Lower leg skin (tissue), 4 donors: ENCODE results near the gene MARCHF10. TPM values are rescaled to one million over a fixed set of nuclear protein-coding genes. Genes with fewer than 3 reads are reported as not detected.

Experiments
- DNase-seq, 2 donors: peaks; one replicate each; pipeline ENCODE4 v3.0.0-alpha.2; 2019; ENCODE audit warnings: low spot score in 2 of 2
- H3K4me3 ChIP-seq: fragments of 200-600 bp; sonication (generic); 2 replicates; pipeline ENCODE4 v1.5.1; 2017; ENCODE audit warnings: mild to moderate bottlenecking, low read depth; ENCODE audit not compliant: poor library complexity, severe bottlenecking
- CTCF ChIP-seq, 3 donors: fragments of 450-650 bp; IDR thresholded peaks; one replicate each; pipeline ENCODE4 v1.5.1; 2016; ENCODE audit warnings: antibody characterized with exemption in 3 of 3, mild to moderate bottlenecking in 3 of 3, moderate library complexity in 2 of 3
- POLR2A ChIP-seq, 2 donors: fragments of 450-650 bp; IDR thresholded peaks; one replicate each; pipeline ENCODE4 v1.6.1; 2016 to 2017; ENCODE audit warnings: antibody characterized with exemption in 2 of 2, mild to moderate bottlenecking in 1 of 2, moderate library complexity in 1 of 2
- WGBS, 2 donors: methylation state at CpG; one replicate each; pipeline ENCODE4 v1.1.5; 2018; 5-methylcytosine and 5-hydroxymethylcytosine counted together
- intact Hi-C: fragments of 100-400 bp; cut with DNase I; formaldehyde crosslinking; loops from one replicate; pipeline ENCODE4 v1.15.0; 2023; ENCODE audit warnings: low total_unique reads
- total RNA-seq, 4 donors: library from RNA; depleted of rRNA; stranded (reverse); fragments of >200 nt; gene quantifications; one replicate each; pipeline ENCODE4 v1.1.0, GENCODE V29; 2016

The MARCHF10 gene
- total RNA-seq, 4 donors from 2014 or later = not detected

- TF ChIP-seq POLR2A (IDR thresholded peaks at IDR 0.05) (no peak), CTCF (IDR thresholded peaks at IDR 0.05) (no peak)
- DNase-seq = peak in 1 of 2 donors; percentile 62
- 69 to 88% methylated on average over 16 of the region's 16 CpGs for WGBS, 2 donors
- H3K4me3 ChIP-seq = no peak overlapping the region
- intact Hi-C loops = no loop called here
Observed at GRCh38 chr17:62739645-62740388, 68.3 kb downstream of the MARCHF10 start.

DNA sequence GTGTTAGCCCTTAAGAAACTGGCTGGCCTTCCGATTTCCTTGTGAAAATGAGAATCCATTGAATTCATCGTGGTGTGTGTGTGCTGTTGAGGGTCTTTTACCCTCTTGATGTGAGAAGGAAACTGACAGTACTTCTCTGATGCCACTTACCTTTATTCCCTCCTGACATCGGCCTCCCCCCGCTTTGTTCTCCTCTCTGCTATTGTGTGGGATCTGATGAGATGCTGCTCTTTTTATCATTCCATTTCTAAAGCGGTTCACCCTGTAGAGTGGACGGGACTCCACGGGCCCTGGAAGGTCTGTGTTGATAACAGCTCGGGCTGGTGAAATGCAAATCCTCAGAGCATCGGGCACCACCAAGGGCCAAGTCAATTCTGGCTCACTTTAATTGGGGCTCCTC, 69.8 kb downstream of the MARCHF10 start:
- TF ChIP-seq CTCF (IDR thresholded peaks at IDR 0.05) (no peak), POLR2A (IDR thresholded peaks at IDR 0.05) (no peak)
- no peak overlapping the region for H3K4me3 ChIP-seq
- intact Hi-C loops = no loop called here
- WGBS, 2 donors = 91% methylated on average over 9 of the region's 9 CpGs
- peak in 1 of 2 donors; percentile 37 for DNase-seq

DNA sequence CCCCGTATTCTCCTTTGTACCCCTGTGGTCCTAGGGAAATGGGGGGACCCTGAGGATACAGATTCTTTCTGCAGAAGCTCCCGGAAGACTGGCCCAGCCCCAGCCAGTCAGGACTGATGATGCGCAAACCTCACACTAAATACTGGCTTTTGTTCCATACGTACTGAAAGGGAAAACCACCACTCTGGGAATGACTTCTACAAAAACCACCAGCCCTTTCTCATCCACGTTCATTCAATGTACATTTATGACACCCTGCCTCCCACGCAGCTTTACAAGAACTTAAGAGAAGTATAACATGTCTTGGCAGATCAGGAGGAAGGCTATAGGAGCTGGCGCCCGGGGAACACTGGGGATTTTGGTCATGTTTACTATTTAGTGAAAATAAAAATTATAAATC, 70.6 kb downstream of the MARCHF10 start:
- no peak overlapping the region for H3K4me3 ChIP-seq
- intact Hi-C loops = no loop called here
- DNase-seq = peak in 1 of 2 donors; percentile 56
- TF ChIP-seq CTCF (IDR thresholded peaks at IDR 0.05) = no peak
- no peak for TF ChIP-seq POLR2A (IDR thresholded peaks at IDR 0.05)
- WGBS, 2 donors = 60 to 63% methylated on average over 8 of the region's 8 CpGs

DNA sequence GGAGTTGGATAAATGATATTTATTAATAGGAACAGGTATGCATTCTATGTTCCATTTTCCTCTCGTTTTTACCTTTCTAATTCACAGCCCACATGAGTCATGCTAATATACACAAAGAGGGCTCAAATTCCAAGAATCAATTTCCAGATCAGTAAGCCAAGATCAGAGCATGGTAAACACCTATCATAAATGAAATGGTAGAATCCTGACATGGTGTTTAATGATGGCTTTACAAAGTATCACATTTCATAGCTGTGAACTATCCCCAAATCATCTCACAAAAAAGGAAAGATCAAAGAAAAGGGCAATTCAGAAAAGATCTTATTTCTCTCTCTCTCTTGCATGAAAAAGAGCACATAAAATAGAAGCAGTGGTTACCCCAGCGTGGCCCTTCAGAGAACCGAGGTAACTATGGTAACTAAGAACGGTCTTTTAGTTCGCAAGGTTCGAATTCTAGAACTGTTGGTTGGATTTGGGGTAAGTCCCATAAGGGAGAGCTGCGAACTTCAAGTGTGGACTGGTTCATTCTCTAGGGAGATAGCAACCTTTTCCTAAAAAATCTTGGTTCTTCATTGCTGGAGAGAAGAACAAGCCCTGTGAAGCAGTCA, 73.0 kb downstream of the MARCHF10 start:
- H3K4me3 ChIP-seq = no peak overlapping the region
- intact Hi-C loops = no loop called here
- TF ChIP-seq CTCF (IDR thresholded peaks at IDR 0.05) (no peak), POLR2A (IDR thresholded peaks at IDR 0.05) (no peak)
- 79 to 80% methylated on average over 7 of the region's 7 CpGs for WGBS, 2 donors
- no peak for DNase-seq

DNA sequence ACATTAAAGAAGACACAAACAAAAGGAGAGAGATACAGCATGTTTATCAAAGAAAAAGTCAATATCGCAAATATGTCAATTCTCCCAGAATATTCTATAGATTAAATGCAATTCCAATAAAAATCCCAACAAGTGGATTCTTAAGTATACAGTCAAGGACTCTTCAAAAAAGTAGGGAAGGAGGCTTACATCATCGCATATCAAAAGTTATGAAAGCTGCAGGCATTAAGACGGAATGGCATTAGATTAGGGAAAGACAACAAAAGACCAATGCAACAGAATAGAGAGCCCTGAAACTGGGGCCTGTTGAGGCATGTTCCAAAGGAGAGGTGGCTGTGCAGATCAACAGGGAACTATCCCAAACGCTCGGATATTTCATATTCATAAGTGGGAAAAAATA, 76.0 kb downstream of the MARCHF10 start:
- DNase-seq = no peak
- TF ChIP-seq POLR2A (IDR thresholded peaks at IDR 0.05) (no peak), CTCF (IDR thresholded peaks at IDR 0.05) (no peak)
- intact Hi-C loops = loop anchor here (5.0 kb wide), 1 partner anchor 820 kb away; the partner anchor contains the start of gene DCAF7
- no peak overlapping the region for H3K4me3 ChIP-seq
- WGBS, 2 donors = 59 to 72% methylated on average over 5 of the region's 5 CpGs
